NCI-H345 (cell line): ENCODE data around the gene RPL18.

Experiments
- DNase-seq: peaks from one replicate; lab custom pipeline; 2025; lab: John Stamatoyannopoulos, UW

The RPL18 gene

GRCh38 chr19:48613852-48614435 is 5.0 kb downstream of the RPL18 start:
- DNase-seq: no peak

GRCh38 chr19:48613024-48613851 is 5.7 kb downstream of the RPL18 start:
- no peak for DNase-seq

GRCh38 chr19:48611872-48612271 is 7.1 kb downstream of the RPL18 start:
- no peak for DNase-seq

- no peak for DNase-seq
Measured at GRCh38 chr19:48609571-48610108, 9.3 kb downstream of the RPL18 start.

- peak; percentile 62 for DNase-seq
Measured at GRCh38 chr19:48608798-48609263, 10.1 kb downstream of the RPL18 start.

- DNase-seq: no peak
Measured at GRCh38 chr19:48607359-48607755, 11.6 kb downstream of the RPL18 start.

GRCh38 chr19:48606463-48607358 is 12.3 kb downstream of the RPL18 start, which contains the start of gene SPACA4:
SPACA4 (plus strand) TSS chr19:48606742; CDS start chr19:48606979, 237 bp downstream.
- no peak for DNase-seq

GRCh38 chr19:48603850-48604249 is 15.1 kb downstream of the RPL18 start:
- DNase-seq: no peak

GRCh38 chr19:48603449-48603848 is 15.5 kb downstream of the RPL18 start:
- no peak for DNase-seq

GRCh38 chr19:48603001-48603400 is 16.0 kb downstream of the RPL18 start:
- no peak for DNase-seq

- DNase-seq: no peak
Measured at GRCh38 chr19:48600679-48601417, 18.1 kb downstream of the RPL18 start.

GRCh38 chr19:48598996-48599700 is 19.8 kb downstream of the RPL18 start:
- no peak for DNase-seq

- DNase-seq: no peak
Measured at GRCh38 chr19:48596679-48597465, 22.1 kb downstream of the RPL18 start.

- no peak for DNase-seq
Measured at GRCh38 chr19:48596237-48596636, 22.7 kb downstream of the RPL18 start.

GRCh38 chr19:48595833-48596232 is 23.1 kb downstream of the RPL18 start:
- no peak for DNase-seq

GRCh38 chr19:48595171-48595570 is 23.8 kb downstream of the RPL18 start:
- no peak for DNase-seq

GRCh38 chr19:48591021-48591420 is 28.0 kb downstream of the RPL18 start:
- no peak for DNase-seq

GRCh38 chr19:48588670-48589401 is 30.1 kb downstream of the RPL18 start:
- DNase-seq: peak; percentile 67

- no peak for DNase-seq
Measured at GRCh38 chr19:48587387-48587786, 31.6 kb downstream of the RPL18 start.
